GM23248 (cell line): ENCODE data around the gene HOXB9. TPM values are rescaled to one million over a fixed set of nuclear protein-coding genes. Genes with fewer than 3 reads are reported as not detected.
A peak's percentile ranks its signal among the peaks of the same experiment; 100 is the strongest.

Source experiments
- DNase-seq: peaks from one replicate; pipeline ENCODE4 v3.0.0-alpha.2; 2015
- H2AFZ ChIP-seq: fragments of 200-600 bp; sonication (generic); 2 replicates; pipeline ENCODE4 v1.6.1; 2016; ENCODE audit warnings: antibody characterized with exemption
- H3F3A ChIP-seq: fragments of 200-600 bp; sonication (generic); 2 replicates; pipeline ENCODE4 v1.6.1; 2016; ENCODE audit warnings: mild to moderate bottlenecking, antibody characterized with exemption, mixed run types; ENCODE audit not compliant: insufficient read depth
- H3K27ac ChIP-seq: fragments of 200-600 bp; sonication (generic); 2 replicates; pipeline ENCODE4 v1.5.1; 2016; ENCODE audit warnings: mild to moderate bottlenecking
- H3K27me3 ChIP-seq: fragments of 200-600 bp; sonication (generic); replicated peaks from 2 replicates; pipeline ENCODE4 v1.6.1; 2016; ENCODE audit warnings: mild to moderate bottlenecking; ENCODE audit not compliant: insufficient read depth
- H3K36me3 ChIP-seq: fragments of 200-600 bp; sonication (generic); 2 replicates; pipeline ENCODE4 v1.6.1; 2016; ENCODE audit warnings: low read depth, mild to moderate bottlenecking
- H3K4me1 ChIP-seq: fragments of 200-600 bp; sonication (generic); 2 replicates; pipeline ENCODE4 v1.6.1; 2016; ENCODE audit warnings: mild to moderate bottlenecking; ENCODE audit not compliant: insufficient read depth
- H3K4me2 ChIP-seq: fragments of 200-600 bp; sonication (generic); one replicate; pipeline ENCODE4 v1.6.1; 2016; ENCODE audit warnings: mild to moderate bottlenecking; ENCODE audit not compliant: unreplicated experiment
- H3K4me3 ChIP-seq: fragments of 200-600 bp; sonication (generic); 2 replicates; pipeline ENCODE4 v1.5.1; 2016; ENCODE audit warnings: mild to moderate bottlenecking
- H3K79me2 ChIP-seq: fragments of 200-600 bp; sonication (generic); 2 replicates; pipeline ENCODE4 v1.6.1; 2016; ENCODE audit warnings: mild to moderate bottlenecking; ENCODE audit not compliant: insufficient read depth
- H3K9ac ChIP-seq: fragments of 200-600 bp; sonication (generic); 2 replicates; pipeline ENCODE4 v1.6.1; 2016; ENCODE audit warnings: mild to moderate bottlenecking
- H3K9me2 ChIP-seq: fragments of 200-600 bp; sonication (generic); 2 replicates; pipeline ENCODE4 v1.6.1; 2016; ENCODE audit warnings: mixed run types, mild to moderate bottlenecking, moderate library complexity; ENCODE audit not compliant: insufficient read depth
- H3K9me3 ChIP-seq: fragments of 200-600 bp; sonication (generic); one replicate; pipeline ENCODE4 v1.6.1; 2017; ENCODE audit warnings: low read depth
- H4K20me1 ChIP-seq: fragments of 200-600 bp; sonication (generic); 2 replicates; pipeline ENCODE4 v1.6.0; 2016; ENCODE audit not compliant: insufficient read depth
- EZH2 ChIP-seq: fragments of 200-600 bp; sonication (generic); IDR thresholded peaks from 2 replicates; pipeline ENCODE4 v1.6.1; 2018; ENCODE audit warnings: antibody characterized with exemption, mild to moderate bottlenecking; ENCODE audit not compliant: insufficient read depth, poor library complexity, severe bottlenecking
- EZH2phosphoT487 ChIP-seq: fragments of 200-600 bp; sonication (generic); IDR thresholded peaks from 2 replicates; pipeline ENCODE4 v1.6.1; 2018; ENCODE audit warnings: antibody characterized with exemption, moderate library complexity, mild to moderate bottlenecking, low read depth; ENCODE audit not compliant: insufficient read depth
- WGBS, 2 experiments: methylation state at CpG; one replicate each; pipeline ENCODE4 v1.1.6; 2015 to 2017; ENCODE audit warnings: low lambda C conversion rate in 2 of 2, low coverage in 1 of 2; ENCODE audit errors: missing lambda C conversion rate in 2 of 2; 5-methylcytosine and 5-hydroxymethylcytosine counted together
- in situ Hi-C: fragments of 300-500 bp; cut with MboI; formaldehyde crosslinking; loops from 2 replicates; pipeline ENCODE4 v1.15.0; 2020
- polyA plus RNA-seq: library from polyadenylated mRNA; unstranded; fragments of >200 nt; fragmentation: Nextera tagmentation; extraction: Ambion mirVana; gene quantifications from 2 replicates; pipeline ENCODE4 v1.2.1, GENCODE V29; 2016
- total RNA-seq: library from RNA; depleted of rRNA; stranded (reverse); fragments of >200 nt; shearing (Covaris generic); gene quantifications from 2 replicates; pipeline ENCODE4 v1.2.3, GENCODE V29; 2014

The HOXB9 gene
- total and polyA plus RNA-seq, 2 experiments from 2014 or later, result not detected

DNA sequence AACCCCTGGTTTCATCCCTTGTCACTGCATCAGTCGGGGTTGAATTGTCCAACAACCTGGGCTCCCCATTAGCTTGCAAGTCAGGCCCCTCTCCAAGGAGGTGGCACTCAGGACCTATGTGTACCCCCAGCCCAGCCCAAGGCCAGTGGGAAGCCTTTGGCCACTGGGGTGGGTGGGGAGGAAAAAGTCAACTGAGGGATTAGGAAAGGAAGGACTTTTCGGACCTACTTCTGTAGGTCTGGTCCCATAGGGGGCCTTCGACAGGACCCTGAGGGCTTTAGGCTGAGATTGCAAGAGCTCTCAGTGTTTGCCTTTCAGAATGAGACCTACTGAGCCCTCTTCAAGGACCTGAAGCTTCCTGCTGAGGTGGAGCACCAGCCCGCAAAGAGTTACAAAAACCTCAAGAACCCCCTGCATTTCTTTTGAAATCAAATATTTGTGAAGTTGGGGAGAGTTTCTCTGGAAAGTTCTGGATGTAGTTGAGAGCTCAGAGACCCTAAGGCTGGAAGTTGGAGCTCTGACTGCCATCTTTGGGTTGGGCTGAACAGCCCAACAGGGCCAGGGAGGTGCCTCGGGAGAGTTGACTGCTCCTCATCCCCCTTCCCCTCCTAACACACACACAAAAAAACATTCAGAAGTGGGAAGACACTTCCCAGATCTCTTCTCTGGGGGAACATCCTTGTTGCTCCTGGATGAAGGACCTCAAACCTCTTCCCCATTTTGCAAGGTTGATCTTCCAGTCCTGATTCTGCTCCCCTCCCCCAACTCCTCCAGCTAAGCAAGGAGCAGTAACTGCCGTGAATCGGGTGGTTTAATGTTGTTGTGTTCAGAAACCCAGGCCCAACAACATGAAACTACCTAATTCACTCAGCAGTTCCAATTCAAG is 5.8 kb upstream of the HOXB9 start:
- H3K9me3 ChIP-seq, result no peaks in the 10 kb centered on the region
- H3K27me3 ChIP-seq, result peaks cover 97% of the 10 kb centered on the region
- WGBS, 2 experiments, result 22 to 30% methylated on average over 7 of the region's 7 CpGs
- no peak overlapping the region for H3K9ac ChIP-seq
- H3K36me3 ChIP-seq, result no peaks in the 10 kb centered on the region
- H2AFZ ChIP-seq, result no peak overlapping the region
- no peaks in the 10 kb centered on the region for H3K79me2 ChIP-seq
- no peaks in the 10 kb centered on the region for H3K9me2 ChIP-seq
- in situ Hi-C loops, result no loop called here
- H3F3A ChIP-seq, result peaks cover 3% of the 10 kb centered on the region; the same call in 1 of the 2 replicates
- H3K4me1 ChIP-seq, result no peaks in the 10 kb centered on the region
- no peaks in the 10 kb centered on the region for H4K20me1 ChIP-seq
- peak; percentile 67 for TF ChIP-seq EZH2
- peak; percentile 51; the same call in 1 of the 2 replicates for TF ChIP-seq EZH2phosphoT487
- H3K4me2 ChIP-seq, result no peak overlapping the region
- H3K4me3 ChIP-seq, result no peak overlapping the region
- DNase-seq, result no peak
- H3K27ac ChIP-seq, result no peak overlapping the region

DNA sequence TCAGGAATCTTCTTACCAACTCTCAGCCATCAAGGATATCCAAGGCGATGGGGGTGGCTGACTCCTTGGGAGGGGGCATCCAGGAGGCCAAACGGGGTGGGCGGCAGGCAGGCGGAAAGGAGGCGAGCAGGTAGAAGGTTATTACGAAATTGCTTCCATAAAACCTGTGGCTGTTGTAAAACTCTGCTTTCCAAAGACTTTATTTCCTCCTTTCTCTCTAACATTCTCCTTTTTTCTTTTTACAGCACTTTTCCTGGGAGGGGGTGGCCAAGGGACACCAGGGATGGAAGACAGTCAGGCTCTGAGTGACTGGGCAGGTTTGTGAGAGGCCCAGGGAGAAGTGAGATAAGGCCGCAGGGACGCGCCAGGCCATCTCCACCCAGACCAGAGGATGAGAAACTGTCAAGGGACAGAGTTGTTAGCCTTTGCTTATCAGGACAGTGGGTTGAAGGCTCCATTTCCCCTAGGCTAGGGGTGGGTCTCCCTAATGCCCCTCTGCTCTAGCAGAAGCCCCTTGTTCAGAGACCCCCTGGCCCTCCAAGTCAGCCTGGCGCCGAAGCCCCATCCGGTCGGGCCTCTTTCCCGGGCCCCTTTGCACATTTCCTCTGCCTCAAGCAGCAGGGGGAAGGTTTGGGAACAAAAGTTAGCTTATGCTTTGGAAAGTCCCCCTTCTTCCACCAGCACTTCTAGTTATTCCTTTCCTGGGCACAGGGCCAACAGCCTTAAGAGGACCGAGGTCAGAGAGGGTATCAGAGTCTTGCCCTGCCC is 5.0 kb upstream of the HOXB9 start:
- in situ Hi-C loops, result no loop called here

DNA sequence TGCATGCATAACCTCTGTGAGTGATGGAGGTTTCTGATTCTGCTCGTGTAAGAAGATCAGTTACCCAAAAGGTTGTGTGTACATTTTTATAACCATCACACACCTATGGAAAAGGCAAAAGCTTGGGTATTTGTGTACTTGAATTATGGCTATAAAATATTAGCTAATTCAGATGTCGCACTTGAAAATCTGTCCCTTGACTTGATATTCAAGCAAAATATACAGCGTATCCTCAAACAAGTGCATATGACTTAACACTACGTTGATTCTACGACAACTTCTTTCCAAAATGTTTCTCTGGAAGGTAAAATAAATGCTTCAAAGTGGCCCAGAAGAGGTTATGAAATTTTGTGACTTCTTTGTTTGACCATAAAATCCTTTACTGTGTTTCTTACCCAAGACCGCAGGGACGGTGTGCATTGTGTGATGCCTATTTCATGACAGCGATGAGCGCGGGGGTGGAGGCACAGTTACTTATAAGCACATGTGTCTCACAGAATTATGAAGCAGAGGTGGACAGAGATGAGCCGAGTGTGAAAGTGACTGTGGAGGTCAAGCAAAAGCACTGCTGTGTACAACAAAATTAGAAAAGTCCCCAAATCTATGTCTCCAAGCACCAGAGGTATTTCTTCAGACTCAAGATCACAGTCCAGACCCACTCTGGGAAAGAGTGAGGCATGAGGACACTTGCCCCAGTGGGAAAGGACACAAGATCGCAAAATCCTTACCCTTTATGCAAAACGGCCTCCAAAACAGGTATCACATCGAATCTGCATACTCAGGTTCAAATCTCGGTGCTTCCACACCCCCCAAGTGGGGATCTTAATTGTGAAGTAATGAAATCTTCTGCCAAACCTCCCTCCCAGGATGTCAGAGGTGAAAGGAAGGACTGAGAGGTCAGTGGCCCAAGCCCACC is 4.1 kb upstream of the HOXB9 start:
- Histone ChIP-seq H3K27me3 (peaks cover 98% of the 10 kb centered on the region), H3K9me3 (no peaks in the 10 kb centered on the region), H3K4me2 (no peak overlapping the region), H3K4me1 (no peaks in the 10 kb centered on the region), H2AFZ (no peak overlapping the region), H3K4me3 (no peak overlapping the region), H3K79me2 (no peaks in the 10 kb centered on the region), H3K36me3 (no peaks in the 10 kb centered on the region), H3K9me2 (no peaks in the 10 kb centered on the region), H3F3A (no peaks in the 10 kb centered on the region), H4K20me1 (no peaks in the 10 kb centered on the region), H3K27ac (no peak overlapping the region), H3K9ac (no peak overlapping the region)
- WGBS, 2 experiments, result 11 to 14% methylated on average over 15 of the region's 15 CpGs
- no peak for DNase-seq
- in situ Hi-C loops, result no loop called here
- TF ChIP-seq EZH2, result peak; percentile 70
- no peak for TF ChIP-seq EZH2phosphoT487

More for the DNA sequence above, 5.0 kb upstream of the HOXB9 start:
- TF ChIP-seq EZH2phosphoT487 (no peak), EZH2 (no peak)
- Histone ChIP-seq H3K9me2 (no peaks in the 10 kb centered on the region), H2AFZ (no peak overlapping the region), H3K9me3 (no peaks in the 10 kb centered on the region), H3F3A (no peaks in the 10 kb centered on the region), H3K36me3 (no peaks in the 10 kb centered on the region), H3K27me3 (peaks cover 98% of the 10 kb centered on the region), H3K9ac (no peak overlapping the region), H3K4me1 (no peaks in the 10 kb centered on the region), H4K20me1 (no peaks in the 10 kb centered on the region), H3K27ac (no peak overlapping the region), H3K4me3 (no peak overlapping the region), H3K4me2 (no peak overlapping the region), H3K79me2 (no peaks in the 10 kb centered on the region)
- WGBS, 2 experiments, result 16 to 17% methylated on average over 15 of the region's 15 CpGs
- DNase-seq, result no peak

DNA sequence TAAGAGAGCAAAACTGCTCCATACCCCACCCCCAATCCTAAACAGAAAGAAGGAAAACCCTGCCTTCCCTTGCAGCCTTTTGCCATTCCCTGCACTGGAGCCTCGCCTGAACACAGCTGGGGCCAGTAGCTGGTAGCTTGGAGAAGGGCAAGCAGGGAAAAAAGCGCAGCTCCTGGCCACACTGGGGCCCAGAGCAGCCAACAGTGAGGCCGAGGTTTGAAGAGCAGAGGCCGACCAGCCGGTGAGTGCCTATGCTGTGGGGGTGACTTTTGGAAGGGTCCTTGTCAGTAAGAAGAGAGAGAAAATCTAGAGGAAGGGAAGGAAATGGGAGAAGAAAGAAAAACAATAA is 3.2 kb upstream of the HOXB9 start:
- Histone ChIP-seq H3K79me2 (no peaks in the 10 kb centered on the region), H3K4me2 (no peak overlapping the region), H4K20me1 (no peaks in the 10 kb centered on the region), H3K36me3 (no peaks in the 10 kb centered on the region), H3K9me3 (no peaks in the 10 kb centered on the region), H2AFZ (no peak overlapping the region), H3K4me3 (no peak overlapping the region), H3K27me3 (peaks cover 98% of the 10 kb centered on the region), H3F3A (no peaks in the 10 kb centered on the region), H3K9me2 (no peaks in the 10 kb centered on the region), H3K4me1 (no peaks in the 10 kb centered on the region), H3K27ac (no peak overlapping the region), H3K9ac (no peak overlapping the region)
- no peak for DNase-seq
- WGBS, 2 experiments, result 19 to 22% methylated on average over 5 of the region's 5 CpGs
- in situ Hi-C loops, result no loop called here
- TF ChIP-seq EZH2phosphoT487, result no peak
- TF ChIP-seq EZH2, result no peak
